ENCODE measurements around the gene CNOT4. TPM values are rescaled to one million over a fixed set of nuclear protein-coding genes. Genes with fewer than 3 reads are reported as not detected.

The CNOT4 gene
- total and polyA plus RNA-seq, 2 of the 8 experiments (the other 6 are each of a cell fraction or from before 2014, with no cell fraction given), result 10.9 to 25.8 TPM

DNA sequence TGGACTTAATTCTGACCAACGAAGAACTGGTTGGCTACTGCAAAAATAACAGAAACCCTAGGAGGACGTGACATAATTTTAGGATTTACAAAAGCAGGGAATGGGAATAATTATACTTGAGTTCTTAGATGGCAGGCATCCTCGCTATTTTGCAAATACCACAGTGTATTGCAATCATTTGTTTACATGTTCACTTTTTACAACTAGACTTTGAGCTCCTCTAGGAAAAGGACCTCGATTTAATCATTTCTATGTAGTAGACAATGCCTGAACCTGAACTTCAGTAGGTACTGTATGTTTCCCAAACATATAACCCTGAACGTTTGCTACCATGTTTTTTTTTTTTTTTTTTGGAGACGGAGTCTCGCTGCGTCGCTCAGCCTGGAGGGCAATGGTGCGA lies 137.7 kb downstream of the CNOT4 start:
- no peak overlapping the region for H2BK20ac ChIP-seq (ENCODE audit: low read length)
- no peak overlapping the region for H4K8ac ChIP-seq (ENCODE audit: extremely low read depth, insufficient read depth, low read length)
- no peaks in the 10 kb centered on the region for H4K20me1 ChIP-seq (replicated peaks in 1 of 2; ENCODE audit: control insufficient read depth in 1 of 2, insufficient read depth in 2 of 2, low read length in 2 of 2)
- no peak overlapping the region for H3K27ac ChIP-seq (ENCODE audit: low read depth, low read length)
- no peak overlapping the region for H3K18ac ChIP-seq (ENCODE audit: extremely low read depth, low read length)
- H3K14ac ChIP-seq (ENCODE audit: insufficient read length), result no peak overlapping the region
- H2BK120ac ChIP-seq (replicated peaks; ENCODE audit: low read depth, low read length), result no peak overlapping the region
- 94% methylated on average over 10 of the region's 10 CpGs; no CpG with 5 or more reads in 1 of the 2 experiments for WGBS, 2 experiments (ENCODE audit: extremely low coverage in 1 of 2, insufficient coverage in 1 of 2, insufficient read length in 1 of 2, insufficient replicate concordance in 2 of 2, low coverage in 1 of 2, low lambda C conversion rate in 2 of 2, missing lambda C conversion rate in 1 of 2)
- no peaks in the 10 kb centered on the region for H3K79me2 ChIP-seq (ENCODE audit: control insufficient read depth in 1 of 2, insufficient read depth in 2 of 2, low read length in 2 of 2)
- no peak overlapping the region for H2BK12ac ChIP-seq (ENCODE audit: low read depth, low read length)
- no peak overlapping the region for H3K9ac ChIP-seq (replicated peaks in 1 of 4; ENCODE audit: extremely low read depth in 1 of 4, low read depth in 3 of 4, low read length in 3 of 4)
- DNase-seq (ENCODE audit: low read depth in 1 of 2, low spot score in 2 of 2), result no peak
- no peak overlapping the region for H4K91ac ChIP-seq (replicated peaks; ENCODE audit: insufficient read length, low read length)
- no peak overlapping the region for H2AFZ ChIP-seq (ENCODE audit: low read length)
- no peaks in the 10 kb centered on the region for H3K4me1 ChIP-seq (replicated peaks in 1 of 4; ENCODE audit: control insufficient read depth in 3 of 4, insufficient read depth in 4 of 4, low read length in 3 of 4)
- H2BK15ac ChIP-seq (ENCODE audit: low read length), result no peak overlapping the region
- H3K27me3 ChIP-seq (replicated peaks in 1 of 4; ENCODE audit: control insufficient read depth in 3 of 4, extremely low read depth in 1 of 4, insufficient read depth in 3 of 4, low read length in 3 of 4), result no peaks in the 10 kb centered on the region
- H4K5ac ChIP-seq (ENCODE audit: insufficient read length, low read depth, low read length), result no peak overlapping the region
- H3K56ac ChIP-seq (replicated peaks; ENCODE audit: insufficient read length, low read depth, low read length), result no peak overlapping the region
- no peaks in the 10 kb centered on the region for H3K79me1 ChIP-seq (ENCODE audit: low read depth, low read length)
- no peak overlapping the region for H3K23ac ChIP-seq (ENCODE audit: insufficient read length)
- H3K23me2 ChIP-seq (ENCODE audit: low read depth, low read length), result no peaks in the 10 kb centered on the region
- H2BK5ac ChIP-seq (ENCODE audit: low read depth, low read length), result no peak overlapping the region
- H3K4me2 ChIP-seq (ENCODE audit: insufficient read depth in 1 of 2, low read depth in 2 of 2, low read length in 2 of 2), result no peak overlapping the region
- H3K4me3 ChIP-seq (ENCODE audit: extremely low read depth in 1 of 4, insufficient read depth in 2 of 4, low read depth in 3 of 4, low read length in 4 of 4), result no peak overlapping the region
- FAIRE-seq, result no peak
- ChIA-PET POLR2A (ENCODE audit: partially characterized antibody) (no interaction called here), CTCF (ENCODE audit: partially characterized antibody) (interaction anchor here (0.9 kb wide), 1 partner anchor 32 kb away, joined by 3 read pairs; no protein-coding TSS in a partner anchor)
- no peak overlapping the region for H2AK5ac ChIP-seq (ENCODE audit: low read depth, low read length)
- no peaks in the 10 kb centered on the region for H3K9me3 ChIP-seq (ENCODE audit: insufficient read depth in 2 of 2, low read depth in 1 of 2, low read length in 1 of 2)
- H3K36me3 ChIP-seq (ENCODE audit: control insufficient read depth in 2 of 4, insufficient read depth in 4 of 4, low read length in 3 of 4), result no peaks in the 10 kb centered on the region
- no peak overlapping the region for H3K4ac ChIP-seq (replicated peaks; ENCODE audit: insufficient read length, low read depth, low read length)
- no peak for TF ChIP-seq GABPA (IDR thresholded peaks at IDR 0.05; ENCODE audit: borderline replicate concordance, insufficient read depth, low read length)
- no peak for TF ChIP-seq GTF2F1 (IDR thresholded peaks at IDR 0.05; ENCODE audit: borderline replicate concordance, low read depth, low read length)
- TF ChIP-seq RNF2 (IDR thresholded peaks at IDR 0.05; ENCODE audit: borderline replicate concordance, low read depth, low read length, missing control alignments, poor library complexity, severe bottlenecking), result no peak
- no peak for TF ChIP-seq CBX5 (IDR thresholded peaks at IDR 0.05; ENCODE audit: low read depth, low read length)
- TF ChIP-seq RXRA (IDR thresholded peaks at IDR 0.05; ENCODE audit: insufficient read depth, low read depth, low read length), result no peak
- no peak for TF ChIP-seq BRCA1 (IDR thresholded peaks at IDR 0.05; ENCODE audit: low read depth, low read length)
- no peak for TF ChIP-seq ZNF274 (IDR thresholded peaks at IDR 0.05; ENCODE audit: borderline replicate concordance, extremely low read depth, low read length)
- TF ChIP-seq BCL11A (IDR thresholded peaks at IDR 0.05; ENCODE audit: low read depth in 2 of 2, low read length in 2 of 2), result no peak
- TF ChIP-seq KDM5A (IDR thresholded peaks at IDR 0.05; ENCODE audit: low read length), result no peak
- no peak for TF ChIP-seq MAFK (IDR thresholded peaks at IDR 0.05; ENCODE audit: low read depth, low read length)
- TF ChIP-seq YY1 (IDR thresholded peaks at IDR 0.05; ENCODE audit: low read depth, low read length), result no peak
- TF ChIP-seq JUN (IDR thresholded peaks at IDR 0.05; ENCODE audit: low read depth, low read length), result no peak
- no peak for TF ChIP-seq SIRT6 (IDR thresholded peaks at IDR 0.05; ENCODE audit: low read length)
- TF ChIP-seq SP2 (IDR thresholded peaks at IDR 0.05; ENCODE audit: low read length), result no peak
- no peak for TF ChIP-seq JUND (IDR thresholded peaks at IDR 0.05; ENCODE audit: low read length)
- TF ChIP-seq FOSL1 (IDR thresholded peaks at IDR 0.05; ENCODE audit: insufficient read depth, low read depth, low read length), result no peak
